NCI-H1436 (cell line): ENCODE results near the gene NECTIN4.

Experiments used
- DNase-seq: peaks from one replicate; lab custom pipeline; 2025; lab: John Stamatoyannopoulos, UW

NECTIN4 gene

GRCh38 chr1:161111527-161111926, 22.2 kb upstream of the NECTIN4 start:
- DNase-seq: no peak

DNA sequence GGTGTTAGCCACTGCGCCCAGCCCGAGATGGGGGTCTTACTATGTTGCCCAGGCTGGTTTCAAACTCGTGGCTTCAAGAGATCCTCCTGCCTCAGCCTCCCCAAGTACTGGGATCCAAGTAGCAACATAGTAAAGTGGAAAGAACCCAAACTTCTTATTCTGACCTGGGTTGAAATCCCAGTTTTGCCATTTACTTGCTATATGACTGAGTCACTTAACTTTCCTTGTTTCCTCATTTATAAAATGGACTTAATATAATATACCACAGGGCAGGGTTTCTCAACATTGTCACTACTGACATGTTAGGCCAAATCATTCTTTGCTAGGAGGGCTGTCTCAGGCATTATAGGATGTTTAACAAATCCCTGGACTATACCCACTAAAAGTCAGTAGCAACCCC, 21.8 kb upstream of the NECTIN4 start:
- no peak for DNase-seq

DNA sequence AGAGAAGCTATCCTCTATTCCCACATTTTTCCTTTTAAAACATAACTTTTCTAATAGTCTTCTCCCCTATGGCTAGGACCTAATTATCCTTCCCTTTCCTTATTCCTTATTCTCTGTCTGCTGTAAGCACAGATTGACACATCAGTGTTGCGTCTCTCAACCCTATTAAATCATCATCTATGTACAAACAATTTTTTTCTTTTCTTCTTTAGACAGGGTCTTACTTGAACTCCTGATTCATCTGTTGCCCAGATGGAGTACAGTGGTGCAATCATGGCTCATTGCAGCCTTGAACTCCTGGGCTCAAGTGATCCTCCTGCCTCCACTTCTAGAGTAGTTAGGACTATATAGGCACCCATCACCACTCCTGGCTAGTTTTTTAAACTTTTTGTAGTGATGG, 17.1 kb upstream of the NECTIN4 start:
- DNase-seq: no peak

- DNase-seq: no peak
Measured at GRCh38 chr1:161100556-161100955, 11.2 kb upstream of the NECTIN4 start.

DNA sequence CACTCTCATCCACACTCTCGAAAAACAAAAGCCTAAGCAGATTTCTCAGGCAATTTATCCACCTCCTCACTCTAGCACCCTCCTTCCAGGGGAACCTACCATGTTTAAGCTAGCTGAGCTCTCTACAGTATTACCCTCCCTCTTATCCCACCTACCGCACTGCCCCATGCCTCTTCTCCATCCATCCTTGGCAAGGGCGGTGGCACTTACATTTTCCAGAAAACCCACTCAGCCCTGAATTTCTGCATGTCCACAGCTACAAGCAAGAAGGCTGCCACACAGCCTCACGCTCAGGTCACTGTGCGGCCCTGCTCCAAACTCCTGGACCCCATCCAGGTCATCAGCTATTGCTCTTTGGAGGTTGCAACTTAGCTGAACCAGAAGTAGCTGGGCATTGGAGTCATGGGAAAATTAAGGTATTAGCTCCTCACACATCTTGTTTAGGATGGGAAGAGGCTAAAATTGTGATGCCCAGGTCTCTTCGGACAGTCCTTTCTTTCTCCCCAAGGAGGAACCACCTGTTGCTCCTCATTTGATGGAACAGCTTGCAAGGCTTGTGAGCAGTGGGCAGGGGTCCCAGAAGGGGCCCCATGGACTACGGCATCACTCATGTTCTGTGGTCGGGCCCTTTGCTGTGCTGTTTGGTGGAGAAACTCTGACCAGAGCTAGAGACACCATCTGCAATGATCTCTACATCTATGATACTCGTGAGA, 9.9 kb upstream of the NECTIN4 start:
- DNase-seq: no peak

- DNase-seq: peak; percentile 84
Measured at GRCh38 chr1:161098210-161099068, 9.1 kb upstream of the NECTIN4 start, which contains the start of gene KLHDC9. KLHDC9 (plus strand) TSS chr1:161098361; CDS start chr1:161098536, 175 bp downstream.

DNA sequence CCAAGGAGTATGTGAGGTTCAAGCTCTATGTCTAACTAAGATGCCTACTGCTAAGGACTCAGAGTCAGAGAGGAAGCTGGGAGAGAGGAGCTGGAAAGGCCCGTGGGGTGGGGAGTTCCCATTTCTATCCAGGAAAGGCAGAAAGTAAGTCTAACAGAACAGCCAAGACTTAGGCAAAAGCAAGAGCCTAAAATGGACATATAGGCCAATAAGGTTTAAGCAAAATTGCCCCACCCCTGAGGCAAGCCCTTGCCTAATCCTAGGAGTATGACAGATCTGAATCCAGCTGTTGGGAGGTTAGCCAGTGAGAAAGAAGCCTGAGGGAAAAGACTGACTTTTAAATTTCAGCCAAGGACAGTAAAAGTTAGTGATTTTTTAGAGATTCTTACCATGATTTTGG, 7.2 kb upstream of the NECTIN4 start:
- DNase-seq: no peak

DNA sequence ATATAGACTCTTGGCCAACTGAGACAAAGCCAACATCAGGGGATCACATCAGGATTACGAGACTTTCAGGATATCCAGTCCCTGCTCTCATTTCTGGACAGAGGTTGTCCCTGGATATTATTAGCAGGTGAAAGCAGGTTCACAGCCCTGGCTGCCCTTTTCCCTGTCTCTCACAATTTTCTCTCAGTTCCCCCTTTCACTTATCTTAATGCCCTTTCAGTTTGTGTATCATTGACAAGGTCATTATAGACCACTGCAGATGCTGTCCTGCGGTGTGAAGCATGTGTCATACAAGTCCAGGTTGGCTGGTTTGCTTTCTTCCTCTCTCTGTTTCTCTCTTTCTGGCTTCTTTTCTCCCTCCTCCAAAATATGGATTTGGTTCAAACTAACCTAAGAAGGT, 6.7 kb upstream of the NECTIN4 start:
- DNase-seq: no peak

DNA sequence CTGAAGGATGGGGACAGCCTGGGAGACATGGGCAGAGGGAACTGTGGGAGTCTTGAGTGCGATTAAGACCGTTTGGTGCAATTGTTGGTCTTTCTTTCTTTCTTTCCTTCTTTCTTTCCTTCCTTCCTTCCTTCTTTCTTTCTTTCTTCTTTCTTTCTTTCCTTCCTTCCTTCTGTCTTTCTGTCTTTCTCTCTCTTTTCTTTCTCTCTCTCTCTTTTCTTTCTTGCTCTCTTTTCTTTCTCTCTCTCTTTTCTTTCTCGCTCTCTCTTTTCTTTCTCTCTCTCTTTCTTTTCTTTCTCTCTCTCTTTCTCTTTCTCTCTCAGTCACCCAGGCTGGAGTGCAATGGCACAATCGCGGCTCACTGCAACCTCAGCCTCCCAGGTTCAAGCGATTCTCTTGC, 5.9 kb upstream of the NECTIN4 start:
- DNase-seq: no peak

- no peak for DNase-seq
Measured at GRCh38 chr1:161094481-161094880, 5.1 kb upstream of the NECTIN4 start.

DNA sequence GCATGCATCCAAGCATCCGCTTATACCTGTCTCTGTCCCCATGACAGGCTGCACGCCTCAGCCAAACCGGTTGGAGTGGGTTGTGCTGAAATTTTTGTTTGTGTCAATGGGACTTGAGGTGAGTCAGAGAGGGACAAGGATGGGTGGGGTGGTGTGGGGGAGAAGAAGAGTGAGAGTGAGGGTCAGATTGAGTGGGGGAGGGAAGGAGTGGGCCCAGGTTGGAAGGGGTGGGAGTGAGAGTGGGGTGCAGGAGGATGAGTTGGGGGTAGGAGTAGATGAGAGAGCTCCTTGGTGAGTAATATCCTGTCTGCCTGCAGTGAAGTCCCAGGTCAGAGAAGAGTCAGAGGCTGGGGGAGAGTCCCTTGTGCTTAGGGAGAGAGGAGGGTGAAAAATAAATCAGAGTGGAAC, 3.3 kb upstream of the NECTIN4 start:
- DNase-seq: no peak

DNA sequence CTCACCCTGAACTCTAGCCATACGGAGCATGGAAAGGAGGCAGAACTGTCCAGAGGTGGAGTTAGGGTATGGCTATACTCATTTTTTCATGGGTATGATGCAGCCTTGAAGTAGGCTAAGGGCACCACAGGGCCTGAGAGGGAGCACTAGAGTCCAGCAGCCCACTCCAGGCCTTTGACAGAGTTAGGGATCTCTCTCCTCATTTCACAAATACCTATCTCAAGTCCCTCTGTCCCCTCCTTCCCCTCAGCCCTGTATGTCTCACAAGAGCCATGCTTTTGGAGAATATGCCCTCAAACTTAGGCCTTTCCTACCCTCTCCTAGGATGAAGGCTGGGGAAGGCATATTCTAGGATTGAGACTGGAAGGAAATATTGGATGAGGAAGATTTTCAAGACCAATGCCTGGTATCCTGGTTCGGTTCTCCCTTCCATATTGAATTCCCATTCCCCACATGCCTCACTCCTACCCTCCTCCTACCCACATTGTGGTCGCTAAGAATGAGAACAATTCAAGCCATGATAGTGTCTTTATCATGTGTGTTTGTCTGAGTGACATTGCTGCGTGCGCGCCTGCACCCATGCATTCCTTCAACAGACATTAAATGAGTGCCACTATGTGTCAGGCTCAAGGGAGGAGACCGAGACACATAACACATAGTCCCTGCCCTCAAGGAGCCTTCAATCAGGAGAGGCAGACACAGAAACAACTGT, 2.6 kb upstream of the NECTIN4 start:
- DNase-seq: no peak

DNA sequence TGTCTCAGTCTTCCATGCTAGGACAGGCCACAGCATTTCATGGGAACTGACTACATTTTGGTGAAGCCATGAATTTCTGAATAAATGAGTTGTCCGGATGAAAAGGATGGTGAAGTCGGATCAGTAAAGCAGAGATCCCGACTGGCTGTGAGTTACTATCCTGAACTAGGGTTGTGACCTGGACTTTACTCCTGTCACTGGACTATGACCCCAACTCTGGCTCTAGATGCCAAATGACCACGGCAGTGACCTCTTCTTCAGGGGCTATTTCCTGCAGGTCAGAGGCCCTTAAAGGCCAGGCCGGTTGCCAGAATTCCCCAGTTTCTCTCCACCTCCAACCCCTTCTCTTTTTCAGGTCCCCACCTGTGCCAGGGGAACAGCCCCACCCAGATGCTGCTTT, 1.7 kb upstream of the NECTIN4 start:
- no peak for DNase-seq

DNA sequence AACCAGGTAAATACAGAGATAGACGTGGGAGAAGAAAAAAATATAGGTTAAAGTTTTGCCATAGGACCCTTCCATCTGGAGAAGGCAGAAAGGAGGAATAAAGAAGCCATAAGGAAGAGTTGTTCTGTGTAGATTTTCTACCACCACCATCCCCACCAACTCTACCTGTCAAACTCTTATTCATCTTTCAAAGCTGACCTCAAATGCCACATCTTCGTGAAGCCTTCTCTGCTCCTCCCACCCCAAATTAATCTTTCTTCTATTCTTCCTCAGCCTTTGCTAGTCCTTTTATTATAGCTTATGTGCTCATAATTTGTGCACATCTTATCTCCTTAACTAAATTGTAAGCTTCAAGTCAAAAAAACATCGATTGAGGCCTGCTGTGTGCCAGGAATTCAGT, 1.3 kb upstream of the NECTIN4 start:
- DNase-seq: no peak

- no peak for DNase-seq
Measured at GRCh38 chr1:161089938-161090337, 580 bp upstream of the NECTIN4 start.

DNA sequence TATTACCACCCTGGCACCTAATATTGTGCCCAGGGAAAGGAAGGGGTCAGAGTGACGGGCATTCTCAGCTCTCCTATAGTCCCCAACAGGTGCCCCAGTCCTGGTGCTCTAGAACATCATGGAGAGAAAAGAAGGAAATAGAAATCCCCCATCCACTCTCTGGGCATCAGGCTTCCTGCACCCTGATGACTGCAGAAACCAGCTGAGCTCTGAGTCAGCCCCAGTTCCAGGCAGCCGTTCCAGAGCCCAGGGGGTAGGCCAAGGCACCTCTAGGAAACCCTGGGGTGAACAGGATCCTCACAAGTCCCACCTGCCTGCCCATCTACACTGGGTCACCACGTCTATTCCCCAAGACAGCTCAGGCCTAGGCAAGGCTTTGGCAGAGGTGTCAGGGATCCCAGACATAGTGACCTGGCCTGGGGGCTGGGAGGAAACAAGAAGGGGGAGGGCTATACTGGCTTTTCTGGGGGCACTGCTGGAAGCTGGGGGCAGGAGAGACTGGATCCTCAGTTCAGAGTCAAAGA, 709 bp downstream of the NECTIN4 start:
- no peak for DNase-seq

- no peak for DNase-seq
Measured at GRCh38 chr1:161086457-161086856, 2.9 kb downstream of the NECTIN4 start.

- DNase-seq: no peak
Measured at GRCh38 chr1:161085165-161085564, 4.2 kb downstream of the NECTIN4 start.

GRCh38 chr1:161084597-161084988, 4.8 kb downstream of the NECTIN4 start:
- DNase-seq: no peak

DNA sequence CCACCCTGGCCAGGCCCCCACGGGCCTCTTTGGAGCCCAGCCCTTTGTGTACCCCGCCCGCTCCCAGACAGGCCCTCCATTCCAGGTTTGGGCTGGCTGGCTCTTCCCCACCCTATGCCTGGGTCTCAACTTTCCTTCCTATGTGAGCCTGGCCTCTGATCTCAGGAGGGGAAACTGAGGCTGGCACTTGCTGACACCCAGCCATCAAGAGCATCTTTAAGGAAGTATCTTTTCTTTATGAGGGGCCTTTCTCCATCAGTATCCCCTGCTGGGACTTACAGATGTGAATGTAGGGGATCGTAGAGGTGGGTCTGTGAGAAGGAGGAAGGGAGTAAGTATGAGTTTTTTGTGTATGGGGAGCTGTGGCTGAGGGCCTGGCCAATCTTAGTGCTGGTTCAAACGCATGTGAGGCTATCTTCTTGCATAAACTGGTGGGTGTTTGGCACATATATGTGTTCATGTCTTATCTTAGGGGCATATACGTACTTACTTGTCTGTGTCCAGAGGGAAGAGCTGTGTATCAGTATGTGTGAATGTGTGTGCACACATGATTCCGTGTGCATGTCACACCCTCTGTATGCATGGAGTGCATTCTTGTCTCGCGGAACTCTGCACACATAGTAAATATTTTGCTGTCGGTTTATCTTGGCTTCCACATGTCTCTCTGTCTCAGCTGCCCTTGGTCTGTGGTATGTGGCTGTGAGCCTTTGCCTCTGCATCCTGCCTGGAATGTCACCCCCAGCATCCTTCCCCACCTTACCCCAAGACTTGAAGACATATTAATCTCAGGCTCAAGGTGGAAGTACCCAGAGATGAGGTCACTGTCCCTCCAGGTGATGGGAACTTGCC, 5.4 kb downstream of the NECTIN4 start:
- no peak for DNase-seq

- DNase-seq: no peak
Measured at GRCh38 chr1:161082996-161083747, 6.2 kb downstream of the NECTIN4 start.
